GM23338 (cell line): ENCODE results near the gene DNAJB13. TPM values are rescaled to one million over a fixed set of nuclear protein-coding genes. Genes with fewer than 3 reads are reported as not detected.

Experiments
- ATAC-seq: fragments of 200-7000 bp; cut with Tn5 transposase; 3 replicates; pipeline ENCODE4 v1.9.1; 2020
- DNase-seq: peaks from one replicate; pipeline ENCODE4 v3.0.0-alpha.2; 2015; ENCODE audit warnings: low spot score
- H2AFZ ChIP-seq: fragments of 200-600 bp; sonication (generic); 2 replicates; pipeline ENCODE4 v1.8.0; 2016; ENCODE audit warnings: antibody characterized with exemption, mild to moderate bottlenecking, moderate library complexity
- H3F3A ChIP-seq: fragments of 200-600 bp; sonication (generic); replicated peaks from 2 replicates; pipeline ENCODE4 v1.8.0; 2017; ENCODE audit warnings: antibody characterized with exemption, mixed run types, low read depth
- H3K27ac ChIP-seq: fragments of 200-600 bp; sonication (generic); 2 replicates; pipeline ENCODE4 v1.6.1; 2016; ENCODE audit warnings: low read depth
- H3K27me3 ChIP-seq: fragments of 200-600 bp; sonication (generic); 2 replicates; pipeline ENCODE4 v1.8.0; 2016; ENCODE audit warnings: mild to moderate bottlenecking, mixed run types, moderate library complexity; ENCODE audit not compliant: insufficient read depth
- H3K36me3 ChIP-seq: fragments of 200-600 bp; sonication (generic); 2 replicates; pipeline ENCODE4 v1.8.0; 2016; ENCODE audit warnings: mild to moderate bottlenecking; ENCODE audit not compliant: insufficient read depth
- H3K4me1 ChIP-seq: fragments of 200-600 bp; sonication (generic); 2 replicates; pipeline ENCODE4 v1.8.0; 2016; ENCODE audit warnings: mild to moderate bottlenecking, moderate library complexity; ENCODE audit not compliant: insufficient read depth
- H3K4me2 ChIP-seq: fragments of 200-600 bp; sonication (generic); 2 replicates; pipeline ENCODE4 v1.7.1; 2017; ENCODE audit warnings: mixed run types
- H3K4me3 ChIP-seq: fragments of 200-600 bp; sonication (generic); 2 replicates; pipeline ENCODE4 v1.6.1; 2016; ENCODE audit warnings: mixed run types
- H3K79me2 ChIP-seq: fragments of 200-600 bp; sonication (generic); replicated peaks from 2 replicates; pipeline ENCODE4 v1.8.0; 2017; ENCODE audit warnings: mild to moderate bottlenecking; ENCODE audit not compliant: insufficient read depth
- H3K9me2 ChIP-seq: fragments of 200-600 bp; sonication (generic); 2 replicates; pipeline ENCODE4 v1.8.0; 2017; ENCODE audit not compliant: insufficient read depth
- H4K20me1 ChIP-seq: fragments of 200-600 bp; sonication (generic); replicated peaks from 2 replicates; pipeline ENCODE4 v1.8.0; 2017; ENCODE audit warnings: mild to moderate bottlenecking; ENCODE audit not compliant: insufficient read depth
- H3K27ac Mint-ChIP-seq: 2 replicates; pipeline ENCODE4 v1.8.0; 2020; ENCODE audit warnings: inconsistent platforms, mild to moderate bottlenecking, moderate library complexity, mixed read lengths
- H3K27me3 Mint-ChIP-seq: 3 replicates; pipeline ENCODE4 v1.8.0; 2022; ENCODE audit warnings: low read depth, mild to moderate bottlenecking, moderate library complexity, mixed read lengths, inconsistent platforms; ENCODE audit not compliant: insufficient read depth, poor library complexity
- H3K36me3 Mint-ChIP-seq: 3 replicates; pipeline ENCODE4 v1.8.0; 2021; ENCODE audit warnings: low read depth, mild to moderate bottlenecking, inconsistent platforms, moderate library complexity, mixed read lengths
- H3K4me1 Mint-ChIP-seq: 3 replicates; pipeline ENCODE4 v1.8.0; 2020; ENCODE audit warnings: mild to moderate bottlenecking, inconsistent platforms, mixed read lengths
- H3K4me3 Mint-ChIP-seq: 3 replicates; pipeline ENCODE4 v1.8.0; 2021; ENCODE audit warnings: moderate library complexity, mild to moderate bottlenecking, inconsistent platforms, mixed read lengths
- H3K9me3 Mint-ChIP-seq: 3 replicates; pipeline ENCODE4 v1.8.0; 2020; ENCODE audit warnings: moderate library complexity, mild to moderate bottlenecking, inconsistent platforms, mixed read lengths
- CREB1 ChIP-seq: fragments of 250-450 bp; sonication (Bioruptor Pico); IDR thresholded peaks from 2 replicates; pipeline ENCODE4 v1.5.0; 2020; ENCODE audit warnings: low read depth, mild to moderate bottlenecking, moderate library complexity
- CTCF ChIP-seq, 2 experiments: fragments of 200-600 bp in 1 of 2; sonication (generic) in 1 of 2; conservative IDR thresholded peaks; 2 replicates each; pipeline versions ENCODE4 v1.5.1 to v1.6.1; 2016 to 2017; ENCODE audit warnings: antibody characterized with exemption in 2 of 2, low read depth in 2 of 2, mild to moderate bottlenecking in 2 of 2, moderate library complexity in 1 of 2
- ETS1 ChIP-seq: IDR thresholded peaks from 2 replicates; pipeline ENCODE4 v1.6.1; 2016; ENCODE audit warnings: antibody characterized with exemption
- EZH2 ChIP-seq: fragments of 200-600 bp; sonication (generic); IDR thresholded peaks from one replicate; pipeline ENCODE4 v1.8.0; 2017; ENCODE audit warnings: antibody characterized with exemption, mild to moderate bottlenecking, low read depth; ENCODE audit not compliant: unreplicated experiment
- EZH2phosphoT487 ChIP-seq: fragments of 200-600 bp; sonication (generic); IDR thresholded peaks from one replicate; pipeline ENCODE4 v1.8.1; 2018; ENCODE audit warnings: antibody characterized with exemption; ENCODE audit not compliant: unreplicated experiment
- JUNB ChIP-seq: IDR thresholded peaks from one replicate; pipeline ENCODE4 v1.6.1; 2016; ENCODE audit warnings: antibody characterized with exemption; ENCODE audit not compliant: unreplicated experiment
- NANOG ChIP-seq: IDR thresholded peaks from 2 replicates; pipeline ENCODE4 v1.6.1; 2016; ENCODE audit warnings: antibody characterized with exemption, borderline replicate concordance
- POLR2AphosphoS5 ChIP-seq: IDR thresholded peaks from 2 replicates; pipeline ENCODE4 v1.6.1; 2016; ENCODE audit warnings: antibody characterized with exemption, low read depth
- REST ChIP-seq: IDR thresholded peaks from one replicate; pipeline ENCODE4 v1.6.1; 2018; ENCODE audit warnings: antibody characterized with exemption; ENCODE audit not compliant: unreplicated experiment
- STAT1 ChIP-seq: IDR thresholded peaks from one replicate; pipeline ENCODE4 v1.6.1; 2016; ENCODE audit warnings: antibody characterized with exemption; ENCODE audit not compliant: unreplicated experiment
- ZNF114 ChIP-seq: fragments of 250-450 bp; sonication (Bioruptor Pico); IDR thresholded peaks from 2 replicates; pipeline ENCODE4 v1.5.0; 2020; ENCODE audit warnings: mild to moderate bottlenecking, moderate library complexity
- ZNF331 ChIP-seq: fragments of 250-450 bp; sonication (Bioruptor Pico); IDR thresholded peaks from 2 replicates; pipeline ENCODE4 v1.5.0; 2020; ENCODE audit warnings: low read depth, mild to moderate bottlenecking, moderate library complexity
- polyA plus RNA-seq: library from polyadenylated mRNA; unstranded; fragments of >200 nt; fragmentation: Nextera tagmentation; extraction: Ambion mirVana; gene quantifications from 2 replicates; pipeline ENCODE4 v1.2.1, GENCODE V29; 2016
- total RNA-seq: library from RNA; depleted of rRNA; stranded (reverse); fragments of >200 nt; shearing (Covaris generic); gene quantifications from 2 replicates; pipeline ENCODE4 v1.2.3, GENCODE V29; 2014

The DNAJB13 gene
- total and polyA plus RNA-seq, 2 experiments from 2014 or later = 0.14 to 0.32 TPM

GRCh38 chr11:73976451-73977151 lies 25.8 kb downstream of the DNAJB13 start:
- Mint-ChIP-seq H3K9me3 (no peaks in the 10 kb centered on the region), H3K4me1 (peaks cover 22% of the 10 kb centered on the region), H3K36me3 (peaks cover 76% of the 10 kb centered on the region), H3K27me3 (peaks cover 16% of the 10 kb centered on the region), H3K4me3 (no peak overlapping the region), H3K27ac (no peak overlapping the region)
- H3K79me2 ChIP-seq = peaks cover 5% of the 10 kb centered on the region
- TF ChIP-seq NANOG (no peak), POLR2AphosphoS5 (0 out of 2 replicates have a peak, but pooled peaks have one; percentile 22)
- DNase-seq (no peak), ATAC-seq (no peak)
- peaks cover 13% of the 10 kb centered on the region for H4K20me1 ChIP-seq
- peaks cover 22% of the 10 kb centered on the region for H3K4me1 ChIP-seq
- peaks cover 32% of the 10 kb centered on the region for H3K36me3 ChIP-seq
- H3K27me3 ChIP-seq = no peaks in the 10 kb centered on the region
- no peak overlapping the region for H2AFZ ChIP-seq
- no peaks in the 10 kb centered on the region for H3K9me2 ChIP-seq
- no peak overlapping the region for H3K4me3 ChIP-seq
- H3K4me2 ChIP-seq = no peak overlapping the region
- peaks cover 2% of the 10 kb centered on the region; the same call in 1 of the 2 replicates for H3F3A ChIP-seq
- H3K27ac ChIP-seq = no peak overlapping the region

GRCh38 chr11:73977856-73978519 lies 27.2 kb downstream of the DNAJB13 start:
- no peak overlapping the region for H3K4me3 ChIP-seq
- peaks cover 23% of the 10 kb centered on the region for H3K4me1 ChIP-seq
- TF ChIP-seq CREB1 (CRISPR knock-in tag) (no peak), STAT1 (no peak), EZH2 (no peak), EZH2phosphoT487 (no peak), POLR2AphosphoS5 (no peak), REST (no peak), NANOG (no peak), JUNB (no peak), ZNF331 (no peak), CTCF (conservative IDR thresholded peaks at IDR 0.05; ENCODE audit: low read depth in 2 of 2) (no peak), ETS1 (no peak), ZNF114 (no peak)

More at GRCh38 chr11:73977856-73978519, 27.2 kb downstream of the DNAJB13 start:
- H3K9me3 Mint-ChIP-seq = no peaks in the 10 kb centered on the region; the same call in 1 of the 3 replicates
- Histone ChIP-seq H3K4me2 (no peak overlapping the region), H3K9me2 (no peaks in the 10 kb centered on the region), H3K79me2 (peaks cover 14% of the 10 kb centered on the region), H3K27ac (no peak overlapping the region), H3K36me3 (peaks cover 32% of the 10 kb centered on the region), H2AFZ (no peak overlapping the region), H4K20me1 (peaks cover 13% of the 10 kb centered on the region), H3F3A (no peaks in the 10 kb centered on the region; the same call in 1 of the 2 replicates), H3K27me3 (no peaks in the 10 kb centered on the region)
- H3K36me3 Mint-ChIP-seq = peaks cover 81% of the 10 kb centered on the region
- H3K4me1 Mint-ChIP-seq = peaks cover 27% of the 10 kb centered on the region
- ATAC-seq (no peak), DNase-seq (no peak)
- H3K4me3 Mint-ChIP-seq = no peak overlapping the region
- H3K27me3 Mint-ChIP-seq = peaks cover 26% of the 10 kb centered on the region
- H3K27ac Mint-ChIP-seq = no peak overlapping the region
